ENCODE data around the gene IMMP2L. TPM values are rescaled to one million over a fixed set of nuclear protein-coding genes. Genes with fewer than 3 reads are reported as not detected.

IMMP2L gene
- total RNA-seq, 1 experiment from 2014 or later: 17.2 TPM

DNA sequence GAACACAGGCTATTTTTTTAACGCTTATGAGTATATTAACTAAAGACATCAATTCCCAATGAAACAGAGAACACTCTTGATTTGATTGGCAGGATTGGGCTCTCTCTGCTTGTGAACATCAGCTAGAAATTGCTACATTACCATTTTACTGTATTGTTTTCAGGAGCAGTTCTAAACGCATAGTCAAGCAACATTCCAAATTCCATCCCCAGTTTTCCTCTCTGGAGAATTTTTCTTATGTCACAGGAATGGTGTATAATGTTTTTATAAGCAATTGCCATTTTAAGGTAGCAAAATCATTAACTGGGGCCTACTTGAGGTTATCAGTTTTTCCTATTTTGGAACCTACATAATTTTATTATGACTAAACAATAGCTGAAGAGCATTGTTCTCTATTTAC, 748.3 kb downstream of the IMMP2L start:
- H3K27me3 ChIP-seq (ENCODE audit: low read length): no peaks in the 10 kb centered on the region
- DNase-seq: no peak
- no peaks in the 10 kb centered on the region for H3K4me1 ChIP-seq (ENCODE audit: low read length)
- no peaks in the 10 kb centered on the region for H3K79me2 ChIP-seq (ENCODE audit: low read length)
- no peaks in the 10 kb centered on the region; the same call in 1 of the 2 replicates for H3K9me3 ChIP-seq (ENCODE audit: low read length)
- H3K9me2 ChIP-seq (replicated peaks; ENCODE audit: insufficient read depth, low read length): no peaks in the 10 kb centered on the region
- no peak overlapping the region for H3K4me2 ChIP-seq (ENCODE audit: low read depth, low read length, poor library complexity, severe bottlenecking)
- H3K36me3 ChIP-seq (ENCODE audit: insufficient read depth, low read length): no peaks in the 10 kb centered on the region
- H4K20me1 ChIP-seq (ENCODE audit: insufficient read depth, low read depth, low read length): no peaks in the 10 kb centered on the region
- no peak overlapping the region for H3K9ac ChIP-seq (ENCODE audit: low read length)
- H2AFZ ChIP-seq (ENCODE audit: low read length): no peak overlapping the region
- no peak overlapping the region for H3K27ac ChIP-seq (ENCODE audit: low read length)
- H3K4me3 ChIP-seq (ENCODE audit: low read length): no peak overlapping the region

DNA sequence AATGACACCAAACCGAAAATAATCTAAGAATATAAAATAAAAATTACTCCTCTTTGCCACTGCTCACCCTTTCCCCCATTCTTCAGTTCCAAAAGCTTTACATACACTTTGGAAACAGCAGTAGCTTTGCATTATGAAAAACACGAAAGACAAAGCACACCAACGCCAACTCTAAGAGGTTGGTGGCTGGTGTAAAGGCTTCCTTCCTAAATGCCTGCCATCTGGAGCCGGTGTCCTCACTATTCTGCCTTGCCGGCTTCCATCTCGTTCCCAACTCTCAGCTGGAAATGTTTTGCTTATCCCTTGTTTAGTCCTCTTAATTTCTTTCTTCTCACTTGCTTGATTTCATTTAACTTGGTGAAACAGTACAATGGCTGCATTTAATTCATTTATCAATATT, 752.5 kb downstream of the IMMP2L start:
- H3K9me2 ChIP-seq (replicated peaks; ENCODE audit: insufficient read depth, low read length): no peaks in the 10 kb centered on the region
- no peak overlapping the region for H3K4me2 ChIP-seq (ENCODE audit: low read depth, low read length, poor library complexity, severe bottlenecking)
- H3K4me1 ChIP-seq (ENCODE audit: low read length): no peaks in the 10 kb centered on the region
- no peak overlapping the region for H3K4me3 ChIP-seq (ENCODE audit: low read length)
- no peak for DNase-seq
- no peak overlapping the region for H2AFZ ChIP-seq (ENCODE audit: low read length)
- H3K9ac ChIP-seq (ENCODE audit: low read length): no peak overlapping the region
- no peaks in the 10 kb centered on the region for H4K20me1 ChIP-seq (ENCODE audit: insufficient read depth, low read depth, low read length)
- H3K27me3 ChIP-seq (ENCODE audit: low read length): no peaks in the 10 kb centered on the region
- no peaks in the 10 kb centered on the region for H3K36me3 ChIP-seq (ENCODE audit: insufficient read depth, low read length)
- H3K9me3 ChIP-seq (ENCODE audit: low read length): no peaks in the 10 kb centered on the region; the same call in 1 of the 2 replicates
- no peaks in the 10 kb centered on the region for H3K79me2 ChIP-seq (ENCODE audit: low read length)
- H3K27ac ChIP-seq (ENCODE audit: low read length): no peak overlapping the region

DNA sequence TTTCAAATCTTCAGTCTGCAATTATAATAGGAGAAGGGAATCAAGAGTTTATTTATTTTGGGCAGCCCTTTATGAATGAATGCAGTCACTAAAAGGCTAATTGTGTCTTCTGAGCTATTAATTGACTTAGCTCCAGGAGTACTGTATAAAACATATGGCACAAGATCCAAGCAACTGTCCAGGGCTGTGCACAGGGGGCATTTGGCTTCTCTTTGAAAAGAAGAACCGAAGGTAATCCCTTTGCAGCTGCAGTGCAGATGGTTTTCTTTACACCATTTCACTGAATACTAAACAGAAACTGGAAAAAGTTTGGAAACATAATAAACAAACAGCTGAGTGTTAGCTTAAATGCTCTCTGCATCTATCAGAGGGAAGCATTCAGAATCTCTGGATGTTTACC, 753.9 kb downstream of the IMMP2L start:
- no peak overlapping the region for H3K27ac ChIP-seq (ENCODE audit: low read length)
- no peak overlapping the region for H3K4me3 ChIP-seq (ENCODE audit: low read length)
- no peaks in the 10 kb centered on the region for H3K4me1 ChIP-seq (ENCODE audit: low read length)
- H3K4me2 ChIP-seq (ENCODE audit: low read depth, low read length, poor library complexity, severe bottlenecking): no peak overlapping the region
- no peaks in the 10 kb centered on the region for H3K36me3 ChIP-seq (ENCODE audit: insufficient read depth, low read length)
- H4K20me1 ChIP-seq (ENCODE audit: insufficient read depth, low read depth, low read length): no peaks in the 10 kb centered on the region
- no peaks in the 10 kb centered on the region for H3K27me3 ChIP-seq (ENCODE audit: low read length)
- DNase-seq: no peak
- no peaks in the 10 kb centered on the region for H3K79me2 ChIP-seq (ENCODE audit: low read length)
- no peaks in the 10 kb centered on the region; the same call in none of the 2 replicates for H3K9me3 ChIP-seq (ENCODE audit: low read length)
- H2AFZ ChIP-seq (ENCODE audit: low read length): no peak overlapping the region
- H3K9me2 ChIP-seq (replicated peaks; ENCODE audit: insufficient read depth, low read length): no peaks in the 10 kb centered on the region
- H3K9ac ChIP-seq (ENCODE audit: low read length): no peak overlapping the region

GRCh38 chr7:110804501-110804900, 757.8 kb downstream of the IMMP2L start:
- no peaks in the 10 kb centered on the region for H3K36me3 ChIP-seq (ENCODE audit: insufficient read depth, low read length)
- H3K4me3 ChIP-seq (ENCODE audit: low read length): no peak overlapping the region
- H3K9me3 ChIP-seq (ENCODE audit: low read length): peaks cover 6% of the 10 kb centered on the region
- H3K9ac ChIP-seq (ENCODE audit: low read length): no peak overlapping the region
- no peaks in the 10 kb centered on the region for H3K9me2 ChIP-seq (replicated peaks; ENCODE audit: insufficient read depth, low read length)
- no peaks in the 10 kb centered on the region for H3K27me3 ChIP-seq (ENCODE audit: low read length)
- no peaks in the 10 kb centered on the region for H3K79me2 ChIP-seq (ENCODE audit: low read length)
- DNase-seq: no peak
- H3K27ac ChIP-seq (ENCODE audit: low read length): no peak overlapping the region
- no peak overlapping the region for H2AFZ ChIP-seq (ENCODE audit: low read length)
- no peaks in the 10 kb centered on the region for H3K4me1 ChIP-seq (ENCODE audit: low read length)
- no peak overlapping the region for H3K4me2 ChIP-seq (ENCODE audit: low read depth, low read length, poor library complexity, severe bottlenecking)
- H4K20me1 ChIP-seq (ENCODE audit: insufficient read depth, low read depth, low read length): no peaks in the 10 kb centered on the region

DNA sequence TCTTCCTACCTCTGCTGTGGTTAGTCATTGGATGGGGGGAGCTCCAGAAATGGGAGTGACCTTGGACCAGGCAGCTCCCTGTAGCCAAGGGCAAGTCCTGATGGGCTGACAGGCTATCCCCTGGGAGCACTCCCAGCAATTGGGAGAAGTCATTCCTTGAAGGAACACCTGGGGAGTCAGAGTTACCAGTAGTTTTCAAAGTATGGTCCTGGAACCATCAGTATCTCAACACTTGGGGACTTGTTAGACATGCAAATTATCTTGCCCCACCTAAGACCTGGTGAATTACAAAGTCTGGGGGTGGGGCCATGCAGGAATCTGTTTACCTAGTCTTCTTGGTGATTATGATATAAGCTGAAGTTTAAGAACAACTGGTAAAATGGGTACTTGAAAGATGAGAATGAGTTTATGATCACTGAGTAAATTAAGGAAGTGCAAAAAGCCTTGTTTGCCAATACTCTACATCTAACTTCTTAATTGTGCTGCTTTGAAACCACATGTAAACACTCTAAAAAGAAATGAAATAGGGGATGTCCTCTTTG, 758.6 kb downstream of the IMMP2L start:
- Histone ChIP-seq H2AFZ (ENCODE audit: low read length) (no peak overlapping the region), H3K9ac (ENCODE audit: low read length) (no peak overlapping the region), H3K79me2 (ENCODE audit: low read length) (no peaks in the 10 kb centered on the region), H3K27me3 (ENCODE audit: low read length) (no peaks in the 10 kb centered on the region), H3K36me3 (ENCODE audit: insufficient read depth, low read length) (no peaks in the 10 kb centered on the region), H3K4me1 (ENCODE audit: low read length) (no peaks in the 10 kb centered on the region), H3K9me2 (replicated peaks; ENCODE audit: insufficient read depth, low read length) (no peaks in the 10 kb centered on the region), H3K9me3 (ENCODE audit: low read length) (peaks cover 6% of the 10 kb centered on the region), H3K4me2 (ENCODE audit: low read depth, low read length, poor library complexity, severe bottlenecking) (no peak overlapping the region), H3K4me3 (ENCODE audit: low read length) (no peak overlapping the region), H4K20me1 (ENCODE audit: insufficient read depth, low read depth, low read length) (no peaks in the 10 kb centered on the region), H3K27ac (ENCODE audit: low read length) (no peak overlapping the region)
- no peak for DNase-seq

DNA sequence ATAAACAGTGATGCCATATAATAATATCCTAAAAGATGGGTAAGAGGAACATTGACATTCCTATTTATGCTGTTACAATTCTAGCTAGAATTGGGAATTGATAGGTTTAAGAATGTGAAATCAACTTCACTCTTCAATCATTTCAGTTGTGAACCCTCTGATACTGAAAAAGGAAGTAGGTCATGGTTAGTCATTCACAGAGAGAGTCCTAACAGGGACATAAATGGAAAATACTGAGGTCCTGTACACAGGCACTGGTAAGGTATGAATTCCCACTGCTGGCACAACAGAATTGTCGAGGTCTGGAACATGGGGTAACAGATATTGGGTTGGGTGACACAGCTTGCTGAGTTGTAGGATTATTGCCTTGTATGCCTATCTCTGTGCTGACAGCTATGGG, 760.8 kb downstream of the IMMP2L start:
- no peaks in the 10 kb centered on the region for H3K27me3 ChIP-seq (ENCODE audit: low read length)
- H3K9me3 ChIP-seq (ENCODE audit: low read length): peaks cover 6% of the 10 kb centered on the region
- H3K9ac ChIP-seq (ENCODE audit: low read length): no peak overlapping the region
- H3K27ac ChIP-seq (ENCODE audit: low read length): no peak overlapping the region
- no peak overlapping the region for H3K4me2 ChIP-seq (ENCODE audit: low read depth, low read length, poor library complexity, severe bottlenecking)
- no peaks in the 10 kb centered on the region for H4K20me1 ChIP-seq (ENCODE audit: insufficient read depth, low read depth, low read length)
- H3K4me1 ChIP-seq (ENCODE audit: low read length): no peaks in the 10 kb centered on the region
- DNase-seq: no peak
- H3K36me3 ChIP-seq (ENCODE audit: insufficient read depth, low read length): no peaks in the 10 kb centered on the region
- no peaks in the 10 kb centered on the region for H3K79me2 ChIP-seq (ENCODE audit: low read length)
- H2AFZ ChIP-seq (ENCODE audit: low read length): no peak overlapping the region
- H3K9me2 ChIP-seq (replicated peaks; ENCODE audit: insufficient read depth, low read length): no peaks in the 10 kb centered on the region
- H3K4me3 ChIP-seq (ENCODE audit: low read length): no peak overlapping the region

- no peaks in the 10 kb centered on the region for H4K20me1 ChIP-seq (ENCODE audit: insufficient read depth, low read depth, low read length)
- H3K27me3 ChIP-seq (ENCODE audit: low read length): no peaks in the 10 kb centered on the region
- no peaks in the 10 kb centered on the region for H3K4me1 ChIP-seq (ENCODE audit: low read length)
- H3K36me3 ChIP-seq (ENCODE audit: insufficient read depth, low read length): no peaks in the 10 kb centered on the region
- no peak overlapping the region for H3K9ac ChIP-seq (ENCODE audit: low read length)
- no peak overlapping the region for H3K4me3 ChIP-seq (ENCODE audit: low read length)
- no peaks in the 10 kb centered on the region for H3K9me2 ChIP-seq (replicated peaks; ENCODE audit: insufficient read depth, low read length)
- no peak overlapping the region for H3K27ac ChIP-seq (ENCODE audit: low read length)
- no peak for DNase-seq
- H3K9me3 ChIP-seq (ENCODE audit: low read length): peaks cover 6% of the 10 kb centered on the region
- H2AFZ ChIP-seq (ENCODE audit: low read length): no peak overlapping the region
- H3K79me2 ChIP-seq (ENCODE audit: low read length): no peaks in the 10 kb centered on the region
- no peak overlapping the region for H3K4me2 ChIP-seq (ENCODE audit: low read depth, low read length, poor library complexity, severe bottlenecking)
Observed at GRCh38 chr7:110800984-110801383, 761.3 kb downstream of the IMMP2L start.

DNA sequence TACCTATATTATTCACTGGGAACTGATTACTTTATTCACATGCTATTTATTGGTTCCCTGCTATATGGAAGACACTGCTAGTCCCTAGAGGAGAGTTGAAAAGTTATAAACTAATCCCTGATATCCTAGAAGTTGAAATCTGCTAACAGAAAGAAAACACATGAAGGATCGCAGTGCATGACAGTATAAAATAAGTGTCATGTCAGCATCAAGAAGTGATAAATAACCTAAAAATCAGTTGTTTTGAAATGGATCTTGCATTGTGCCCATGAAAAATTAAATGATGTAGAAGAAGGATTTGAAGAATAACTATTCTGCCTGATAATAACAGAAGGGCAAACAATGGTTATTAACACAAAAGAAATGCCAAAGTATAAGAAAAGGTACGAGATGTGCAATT, 764.6 kb downstream of the IMMP2L start:
- no peak overlapping the region for H2AFZ ChIP-seq (ENCODE audit: low read length)
- no peaks in the 10 kb centered on the region for H3K27me3 ChIP-seq (ENCODE audit: low read length)
- H3K79me2 ChIP-seq (ENCODE audit: low read length): no peaks in the 10 kb centered on the region
- H3K9me2 ChIP-seq (replicated peaks; ENCODE audit: insufficient read depth, low read length): no peaks in the 10 kb centered on the region
- no peak for DNase-seq
- peaks cover 2% of the 10 kb centered on the region for H3K9me3 ChIP-seq (ENCODE audit: low read length)
- H3K4me2 ChIP-seq (ENCODE audit: low read depth, low read length, poor library complexity, severe bottlenecking): no peak overlapping the region
- no peak overlapping the region for H3K9ac ChIP-seq (ENCODE audit: low read length)
- no peak overlapping the region for H3K27ac ChIP-seq (ENCODE audit: low read length)
- H3K36me3 ChIP-seq (ENCODE audit: insufficient read depth, low read length): no peaks in the 10 kb centered on the region
- no peak overlapping the region for H3K4me3 ChIP-seq (ENCODE audit: low read length)
- no peaks in the 10 kb centered on the region for H4K20me1 ChIP-seq (ENCODE audit: insufficient read depth, low read depth, low read length)
- H3K4me1 ChIP-seq (ENCODE audit: low read length): no peaks in the 10 kb centered on the region

DNA sequence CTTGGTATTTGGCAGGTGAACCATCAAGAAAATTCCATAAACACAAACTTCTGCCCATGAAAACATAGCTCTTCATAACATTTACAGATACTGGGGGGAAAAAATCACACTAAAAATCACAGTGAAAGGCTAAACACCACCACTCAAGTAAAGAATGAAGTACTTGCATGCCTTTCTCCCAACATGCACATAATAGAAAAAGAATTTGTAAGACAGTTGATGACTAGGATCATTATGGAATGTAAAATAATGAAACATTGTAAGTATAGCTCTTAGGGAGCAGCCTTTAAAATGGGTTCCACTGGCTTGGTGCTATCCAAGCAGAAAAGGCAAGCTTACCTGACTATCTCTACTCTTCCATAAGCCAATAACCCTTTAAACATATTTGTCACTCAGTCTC, 771.3 kb downstream of the IMMP2L start:
- no peak overlapping the region for H3K4me2 ChIP-seq (ENCODE audit: low read depth, low read length, poor library complexity, severe bottlenecking)
- DNase-seq: no peak
- no peaks in the 10 kb centered on the region for H3K79me2 ChIP-seq (ENCODE audit: low read length)
- no peaks in the 10 kb centered on the region for H3K4me1 ChIP-seq (ENCODE audit: low read length)
- no peaks in the 10 kb centered on the region for H3K36me3 ChIP-seq (ENCODE audit: insufficient read depth, low read length)
- no peaks in the 10 kb centered on the region for H3K9me2 ChIP-seq (replicated peaks; ENCODE audit: insufficient read depth, low read length)
- H3K9ac ChIP-seq (ENCODE audit: low read length): no peak overlapping the region
- no peak overlapping the region for H2AFZ ChIP-seq (ENCODE audit: low read length)
- no peaks in the 10 kb centered on the region for H4K20me1 ChIP-seq (ENCODE audit: insufficient read depth, low read depth, low read length)
- H3K9me3 ChIP-seq (ENCODE audit: low read length): peaks cover 7% of the 10 kb centered on the region
- H3K4me3 ChIP-seq (ENCODE audit: low read length): no peak overlapping the region
- H3K27me3 ChIP-seq (ENCODE audit: low read length): no peaks in the 10 kb centered on the region
- no peak overlapping the region for H3K27ac ChIP-seq (ENCODE audit: low read length)

Measured in Karpas-422 (cell line).